HEK293 (cell line): ENCODE data around the gene C1orf167.
A peak's percentile ranks its signal among the peaks of the same experiment; 100 is the strongest.

Experiments used
- CTCF ChIA-PET: fragments of 350-600 bp; formaldehyde crosslinking; extraction: SDS; loops from one replicate; lab custom pipeline; 2021; ENCODE audit warnings: antibody characterized with exemption; lab: Yijun Ruan, JAX
- POLR2A ChIA-PET: fragments of 300-600 bp; formaldehyde crosslinking; extraction: SDS; loops from one replicate; lab custom pipeline; 2020; ENCODE audit warnings: antibody characterized with exemption, inconsistent platforms; lab: Yijun Ruan, JAX
- H3K27ac ChIP-seq: fragments of 200-500 bp; sonication (Bioruptor generic); 2 replicates; pipeline ENCODE4 v1.5.1; 2014; ENCODE audit warnings: low read depth, low read length, control low read depth, inconsistent platforms; ENCODE audit errors: extremely low read depth
- H3K36me3 ChIP-seq, 2 experiments: fragments of 200-500 bp in 1 of 2; sonication (Bioruptor generic) in 1 of 2; 1 replicate in 1 of 2; 2 replicates in 1 of 2; pipeline ENCODE4 v1.5.1; 2014 to 2017; ENCODE audit warnings: inconsistent platforms in 2 of 2, low read length in 2 of 2; ENCODE audit not compliant: control insufficient read depth in 2 of 2, insufficient read depth in 1 of 2
- H3K4me1 ChIP-seq: fragments of 200-500 bp; sonication (Bioruptor generic); 2 replicates; pipeline ENCODE4 v1.5.1; 2014; ENCODE audit warnings: mild to moderate bottlenecking, low read length, inconsistent platforms; ENCODE audit not compliant: control insufficient read depth, insufficient read depth
- H3K4me3 ChIP-seq: 2 replicates; pipeline ENCODE4 v1.5.1; 2011; ENCODE audit warnings: low read depth, mild to moderate bottlenecking, control low read depth, low read length, moderate library complexity
- H3K9me3 ChIP-seq: fragments of 200-500 bp; sonication (Bioruptor generic); 2 replicates; pipeline ENCODE4 v1.5.1; 2014; ENCODE audit warnings: low read depth, low read length, inconsistent platforms; ENCODE audit not compliant: control insufficient read depth, insufficient read depth
- EGR2 ChIP-seq: fragments of 450-650 bp; formaldehyde crosslinking; IDR thresholded peaks from 2 replicates; pipeline ENCODE4 v1.5.1; 2016; ENCODE audit warnings: low read depth, missing biosample characterization, missing genetic modification characterization
- GLI2 ChIP-seq: fragments of 450-650 bp; formaldehyde crosslinking; IDR thresholded peaks from 2 replicates; pipeline ENCODE4; 2017; ENCODE audit warnings: missing biosample characterization, missing genetic modification characterization, low read depth, borderline replicate concordance
- HOXA7 ChIP-seq: sonication (generic); formaldehyde crosslinking; IDR thresholded peaks from 2 replicates; pipeline ENCODE4 v1.8.1; 2022; ENCODE audit warnings: missing genetic modification reagents, borderline replicate concordance
- HOXC10 ChIP-seq: sonication (generic); formaldehyde crosslinking; IDR thresholded peaks from 2 replicates; pipeline ENCODE4 v1.8.1; 2023; ENCODE audit warnings: mild to moderate bottlenecking, missing genetic modification reagents
- HOXD13 ChIP-seq: sonication (generic); formaldehyde crosslinking; IDR thresholded peaks from 2 replicates; pipeline ENCODE4 v1.8.0; 2022; ENCODE audit warnings: missing genetic modification reagents, borderline replicate concordance
- KLF16 ChIP-seq: fragments of 450-650 bp; formaldehyde crosslinking; IDR thresholded peaks from 2 replicates; pipeline ENCODE4 v1.5.1; 2017; ENCODE audit warnings: missing biosample characterization, missing genetic modification characterization
- KLF17 ChIP-seq: fragments of 450-650 bp; formaldehyde crosslinking; IDR thresholded peaks from 2 replicates; pipeline ENCODE4 v1.5.1; 2016; ENCODE audit warnings: missing biosample characterization, missing genetic modification characterization
- KLF9 ChIP-seq: fragments of 450-650 bp; formaldehyde crosslinking; IDR thresholded peaks from 2 replicates; pipeline ENCODE4 v1.5.1; 2016; ENCODE audit warnings: missing biosample characterization, missing genetic modification characterization, low read depth
- RBAK ChIP-seq: fragments of 450-650 bp; formaldehyde crosslinking; IDR thresholded peaks from 2 replicates; pipeline ENCODE4 v1.5.1; 2016; ENCODE audit warnings: missing biosample characterization, missing genetic modification characterization
- SP2 ChIP-seq: fragments of 450-650 bp; formaldehyde crosslinking; IDR thresholded peaks from 2 replicates; pipeline ENCODE4 v1.5.1; 2016; ENCODE audit warnings: missing biosample characterization, missing genetic modification characterization
- SP3 ChIP-seq: fragments of 450-650 bp; formaldehyde crosslinking; IDR thresholded peaks from 2 replicates; pipeline ENCODE4 v1.5.1; 2016; ENCODE audit warnings: missing biosample characterization, missing genetic modification characterization
- WT1 ChIP-seq: fragments of 450-650 bp; formaldehyde crosslinking; IDR thresholded peaks from 2 replicates; pipeline ENCODE4 v1.5.1; 2016; ENCODE audit warnings: missing biosample characterization, missing genetic modification characterization
- ZBTB1 ChIP-seq: fragments of 450-650 bp; formaldehyde crosslinking; IDR thresholded peaks from 2 replicates; pipeline ENCODE4 v1.5.1; 2016; ENCODE audit warnings: missing biosample characterization, missing genetic modification characterization
- ZEB2 ChIP-seq: fragments of 450-650 bp; formaldehyde crosslinking; IDR thresholded peaks from 2 replicates; pipeline ENCODE4 v1.5.1; 2016; ENCODE audit warnings: missing biosample characterization, missing genetic modification characterization
- ZFHX2 ChIP-seq: fragments of 450-650 bp; formaldehyde crosslinking; conservative IDR thresholded peaks from 2 replicates; pipeline ENCODE4 v1.5.1; 2016; ENCODE audit warnings: missing biosample characterization, missing genetic modification characterization
- ZFP69B ChIP-seq: fragments of 450-650 bp; formaldehyde crosslinking; IDR thresholded peaks from 2 replicates; pipeline ENCODE4 v1.5.1; 2016; ENCODE audit warnings: missing biosample characterization, missing genetic modification characterization
- ZNF223 ChIP-seq: fragments of 450-650 bp; formaldehyde crosslinking; IDR thresholded peaks from 2 replicates; pipeline ENCODE4 v1.5.1; 2016; ENCODE audit warnings: missing biosample characterization, missing genetic modification characterization
- ZNF24 ChIP-seq: fragments of 450-650 bp; formaldehyde crosslinking; IDR thresholded peaks from 2 replicates; pipeline ENCODE4 v1.5.1; 2016; ENCODE audit warnings: missing biosample characterization, missing genetic modification characterization
- ZNF335 ChIP-seq: fragments of 450-650 bp; formaldehyde crosslinking; conservative IDR thresholded peaks from 2 replicates; pipeline ENCODE4 v1.5.1; 2016; ENCODE audit warnings: missing biosample characterization, missing genetic modification characterization
- ZNF354C ChIP-seq: fragments of 450-650 bp; formaldehyde crosslinking; IDR thresholded peaks from 2 replicates; pipeline ENCODE4 v1.5.1; 2016; ENCODE audit warnings: missing biosample characterization, missing genetic modification characterization, low read depth, borderline replicate concordance
- ZNF513 ChIP-seq: fragments of 450-650 bp; IDR thresholded peaks from 2 replicates; pipeline ENCODE4 v1.5.1; 2018; ENCODE audit warnings: missing biosample characterization, missing genetic modification characterization
- ZNF548 ChIP-seq: fragments of 450-650 bp; formaldehyde crosslinking; IDR thresholded peaks from 2 replicates; pipeline ENCODE4 v1.5.1; 2016; ENCODE audit warnings: missing biosample characterization, missing genetic modification characterization
- ZNF580 ChIP-seq: fragments of 450-650 bp; formaldehyde crosslinking; IDR thresholded peaks from 2 replicates; pipeline ENCODE4 v1.5.1; 2016; ENCODE audit warnings: missing biosample characterization, missing genetic modification characterization
- ZNF610 ChIP-seq: fragments of 450-650 bp; formaldehyde crosslinking; IDR thresholded peaks from 2 replicates; pipeline ENCODE4 v1.5.1; 2016; ENCODE audit warnings: missing biosample characterization, missing genetic modification characterization, borderline replicate concordance
- ZNF623 ChIP-seq: fragments of 450-650 bp; formaldehyde crosslinking; IDR thresholded peaks from 2 replicates; pipeline ENCODE4 v1.5.1; 2016; ENCODE audit warnings: missing biosample characterization, missing genetic modification characterization
- ZNF626 ChIP-seq: fragments of 450-650 bp; sonication (Bioruptor Pico); formaldehyde crosslinking; IDR thresholded peaks from 2 replicates; pipeline ENCODE4 v1.5.1; 2018; ENCODE audit warnings: missing biosample characterization, missing genetic modification characterization, inconsistent platforms
- ZNF768 ChIP-seq: fragments of 450-650 bp; formaldehyde crosslinking; IDR thresholded peaks from 2 replicates; pipeline ENCODE4 v1.5.1; 2018; ENCODE audit warnings: missing biosample characterization, mild to moderate bottlenecking, missing genetic modification characterization
- ZNF785 ChIP-seq: fragments of 450-650 bp; formaldehyde crosslinking; IDR thresholded peaks from 2 replicates; pipeline ENCODE4 v1.5.1; 2016; ENCODE audit warnings: missing biosample characterization, missing genetic modification characterization
- ZNF837 ChIP-seq: fragments of 450-650 bp; formaldehyde crosslinking; IDR thresholded peaks from 2 replicates; pipeline ENCODE4 v1.5.1; 2016; ENCODE audit warnings: missing biosample characterization, missing genetic modification characterization
- ZSCAN18 ChIP-seq: fragments of 450-650 bp; formaldehyde crosslinking; IDR thresholded peaks from 2 replicates; pipeline ENCODE4 v1.5.1; 2016; ENCODE audit warnings: missing biosample characterization, missing genetic modification characterization
- TF ChIP-seq, protein P1 (sequence below): fragments of 450-650 bp; formaldehyde crosslinking; IDR thresholded peaks from 2 replicates; pipeline ENCODE4 v1.5.1; 2016; ENCODE audit warnings: missing biosample characterization, missing genetic modification characterization

C1orf167 gene

DNA sequence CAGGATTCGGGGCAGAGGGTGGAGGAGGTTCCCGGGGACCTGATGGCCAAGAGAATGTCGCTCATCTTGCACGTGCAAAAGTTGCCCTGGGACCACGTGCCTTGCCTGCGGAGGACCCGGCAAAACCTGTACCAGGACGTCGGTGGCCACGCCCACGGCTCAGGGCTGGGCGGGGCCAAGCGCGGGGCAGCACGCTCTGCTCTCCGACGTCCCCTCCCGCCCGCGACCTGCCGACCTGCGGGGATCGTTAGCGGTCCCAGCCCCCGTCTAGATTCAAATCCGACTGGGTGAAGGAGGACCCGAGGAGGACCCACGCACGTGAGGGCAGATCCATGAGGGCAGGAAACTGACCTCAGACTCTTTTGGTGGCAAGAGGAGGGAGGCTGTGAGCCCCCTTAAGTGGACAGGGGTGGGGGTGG is at the start of gene C1orf167:
Gene C1orf167, plus strand, starts transcription at position 206 of the 419 bp plus-strand sequence. CDS start 2,208 bp downstream, outside the sequence.
- no peaks in the 10 kb centered on the region for H3K36me3 ChIP-seq
- H3K9me3 ChIP-seq: no peaks in the 10 kb centered on the region
- CTCF ChIA-PET: no interaction called here
- TF ChIP-seq KLF9: peak; percentile 75
- TF ChIP-seq ZNF623 (tag by site-specific recombination): no peak
- peak; percentile 29; the same call in 1 of the 2 replicates for TF ChIP-seq EGR2 (tag by site-specific recombination)
- TF ChIP-seq ZNF610: no peak
- no peak for TF ChIP-seq ZNF626 (tag by site-specific recombination)
- TF ChIP-seq ZFHX2: peak; percentile 45; the same call in 1 of the 2 replicates
- TF ChIP-seq ZFP69B (tag by site-specific recombination): no peak
- TF ChIP-seq SP3 (tag by site-specific recombination): peak; percentile 37; the same call in 1 of the 2 replicates
- TF ChIP-seq KLF16 (tag by site-specific recombination): no peak
- TF ChIP-seq GLI2 (tag by site-specific recombination): no peak
- TF ChIP-seq SP2 (tag by site-specific recombination): 0 out of 2 replicates have a peak, but pooled peaks have one; percentile 8
- TF ChIP-seq ZNF223 (tag by site-specific recombination): no peak
- TF ChIP-seq WT1: no peak
- TF ChIP-seq ZNF24 (tag by site-specific recombination): no peak
- no peak for TF ChIP-seq ZNF548 (tag by site-specific recombination)
- TF ChIP-seq ZNF335 (tag by site-specific recombination): peak; percentile 40; the same call in 1 of the 2 replicates
- POLR2A ChIA-PET: interaction anchor here (0.5 kb wide), 1 partner anchor 73 kb away, joined by 9 read pairs; no protein-coding TSS in a partner anchor
- H3K4me1 ChIP-seq: no peaks in the 10 kb centered on the region
- no peak within 1 kb of the TSS for H3K27ac ChIP-seq
- no peak within 1 kb of the TSS for H3K4me3 ChIP-seq

- Histone ChIP-seq H3K36me3 (no peaks in the 10 kb centered on the region), H3K4me1 (peaks cover 3% of the 10 kb centered on the region; the same call in 1 of the 2 replicates), H3K4me3 (no peak overlapping the region), H3K9me3 (no peaks in the 10 kb centered on the region), H3K27ac (no peak overlapping the region)
- POLR2A ChIA-PET: no interaction called here
- CTCF ChIA-PET: interaction anchor here (0.6 to 3.2 kb wide), 3 partner anchors 18 to 62 kb away, joined by 3 to 19 read pairs (median 3); partner anchors contain the start of gene FBXO6
- TF ChIP-seq KLF17 (tag by site-specific recombination) (no peak), HOXC10 (no peak), ZBTB1 (tag by site-specific recombination) (no peak), ZFP69B (tag by site-specific recombination) (no peak), ZNF623 (tag by site-specific recombination) (no peak), HOXA7 (CRISPR knock-in tag) (no peak), RBAK (tag by site-specific recombination) (no peak), ZNF785 (no peak), ZNF837 (tag by site-specific recombination) (no peak), ZNF354C (tag by site-specific recombination) (no peak), ZEB2 (no peak), HOXD13 (CRISPR knock-in tag) (no peak), ZNF580 (no peak), ZNF768 (no peak), ZNF513 (tag by site-specific recombination) (no peak), ZSCAN18 (no peak)
- TF ChIP-seq, protein P1, sequence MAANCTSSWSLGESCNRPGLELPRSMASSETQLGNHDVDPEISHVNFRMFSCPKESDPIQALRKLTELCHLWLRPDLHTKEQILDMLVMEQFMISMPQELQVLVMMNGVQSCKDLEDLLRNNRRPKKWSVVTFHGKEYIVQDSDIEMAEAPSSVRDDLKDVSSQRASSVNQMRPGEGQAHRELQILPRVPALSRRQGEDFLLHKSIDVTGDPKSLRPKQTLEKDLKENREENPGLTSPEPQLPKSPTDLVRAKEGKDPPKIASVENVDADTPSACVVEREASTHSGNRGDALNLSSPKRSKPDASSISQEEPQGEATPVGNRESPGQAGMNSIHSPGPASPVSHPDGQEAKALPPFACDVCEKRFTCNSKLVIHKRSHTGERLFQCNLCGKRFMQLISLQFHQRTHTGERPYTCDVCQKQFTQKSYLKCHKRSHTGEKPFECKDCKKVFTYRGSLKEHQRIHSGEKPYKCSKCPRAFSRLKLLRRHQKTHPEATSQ (tag by site-specific recombination): no peak
Observed at GRCh38 chr1:11712285-11712684, 49.7 kb upstream of the C1orf167 start.
